ENCODE results near the gene SCML1.

Gene SCML1

GRCh38 chrX:17740137-17741122, 3.1 kb downstream of the SCML1 start:
- TF ChIP-seq CTCF (IDR thresholded peaks at IDR 0.05): no peak

- TF ChIP-seq CTCF (IDR thresholded peaks at IDR 0.05): no peak
Measured at GRCh38 chrX:17741123-17741511, 3.8 kb downstream of the SCML1 start.

- TF ChIP-seq CTCF (IDR thresholded peaks at IDR 0.05): no peak
Measured at GRCh38 chrX:17743913-17744312, 6.6 kb downstream of the SCML1 start.

- peak; percentile 45 for TF ChIP-seq CTCF (IDR thresholded peaks at IDR 0.05)
Measured at GRCh38 chrX:17744896-17745523, 7.7 kb downstream of the SCML1 start.

GRCh38 chrX:17747692-17748091, 10.4 kb downstream of the SCML1 start:
- no peak for TF ChIP-seq CTCF (IDR thresholded peaks at IDR 0.05)

- TF ChIP-seq CTCF (IDR thresholded peaks at IDR 0.05): no peak
Measured at GRCh38 chrX:17748684-17749083, 11.4 kb downstream of the SCML1 start.

GRCh38 chrX:17750436-17750835, 13.1 kb downstream of the SCML1 start:
- no peak for TF ChIP-seq CTCF (IDR thresholded peaks at IDR 0.05)

All from LNCAP (cell line).